Endothelial cell of umbilical vein (primary cell): ENCODE data around the gene CCT8. TPM values are rescaled to one million over a fixed set of nuclear protein-coding genes. Genes with fewer than 3 reads are reported as not detected.

ENCODE experiments used
- BruUV-seq: library from RNA; stranded (reverse); fragments of 400-500 nt; replicated peaks from 2 replicates; lab custom pipeline; 2021; lab: Mats Ljungman, UMichigan
- CTCF ChIA-PET: fragments of 300-600, 350-600 bp; sonication (Branson Sonifier 250); formaldehyde crosslinking; loops from one replicate; lab custom pipeline; 2021; ENCODE audit warnings: antibody characterized with exemption, inconsistent platforms; lab: Charles Lee
- POLR2A ChIA-PET: fragments of 300-600, 350-600 bp; sonication (Branson Sonifier 250); formaldehyde crosslinking; loops from one replicate; lab custom pipeline; 2021; ENCODE audit warnings: antibody characterized with exemption, inconsistent platforms; lab: Charles Lee
- DNase-seq: peaks from one replicate; pipeline ENCODE4 v3.0.0-alpha.2; 2011; ENCODE audit warnings: low read depth, low spot score
- FAIRE-seq: peaks from 2 replicates; lab custom pipeline; 2011; peaks lifted over from hg19 to GRCh38; lab: Jason Lieb, UNC
- H2AFZ ChIP-seq: 2 replicates; pipeline ENCODE4 v1.6.0; 2012; ENCODE audit warnings: low read depth, low read length, control low read depth, inconsistent platforms
- H3K27ac ChIP-seq: 2 replicates; pipeline ENCODE4 v1.5.1; 2011; ENCODE audit warnings: low read depth, mild to moderate bottlenecking, control low read depth, low read length, moderate library complexity; ENCODE audit not compliant: insufficient read depth
- H3K27me3 ChIP-seq, 2 experiments: 2 replicates each; pipeline versions ENCODE4 v1.6.0 to v1.6.1; 2011; ENCODE audit warnings: low read length in 2 of 2, mixed read lengths in 1 of 2; ENCODE audit not compliant: control insufficient read depth in 2 of 2, insufficient read depth in 2 of 2
- H3K36me3 ChIP-seq, 2 experiments: 2 replicates in 1 of 2; 3 replicates in 1 of 2; pipeline ENCODE4 v1.5.1; 2011; ENCODE audit warnings: low read length in 2 of 2, mild to moderate bottlenecking in 1 of 2, moderate library complexity in 1 of 2; ENCODE audit not compliant: control insufficient read depth in 2 of 2, insufficient read depth in 2 of 2; ENCODE audit errors: extremely low read depth in 1 of 2
- H3K4me1 ChIP-seq: 3 replicates; pipeline ENCODE4 v1.5.1; 2011; ENCODE audit warnings: mild to moderate bottlenecking, low read length; ENCODE audit not compliant: control insufficient read depth, insufficient read depth; ENCODE audit errors: extremely low read depth
- H3K4me2 ChIP-seq: 2 replicates; pipeline ENCODE4 v1.6.1; 2011; ENCODE audit warnings: low read length, control low read depth, mixed read lengths; ENCODE audit not compliant: insufficient read depth
- H3K4me3 ChIP-seq, 3 experiments: fragments of 200-600 bp in 1 of 3; sonication (generic), shearing (Covaris generic) in 1 of 3; replicated peaks in 1 of 3; 2 replicates each; pipeline ENCODE4 v1.5.1; 2011 to 2016; ENCODE audit warnings: control low read depth in 3 of 3, low read length in 3 of 3, mild to moderate bottlenecking in 2 of 3, inconsistent platforms in 1 of 3, low read depth in 1 of 3, moderate library complexity in 1 of 3; ENCODE audit not compliant: insufficient read depth in 1 of 3
- H3K79me2 ChIP-seq: 2 replicates; pipeline ENCODE4 v1.6.0; 2012; ENCODE audit warnings: low read length, inconsistent platforms; ENCODE audit not compliant: control insufficient read depth, insufficient read depth
- H3K9ac ChIP-seq: replicated peaks from 2 replicates; pipeline ENCODE3; 2011; ENCODE audit warnings: low read length, control low read depth; ENCODE audit not compliant: insufficient read depth; ENCODE audit errors: extremely low read depth
- H3K9me1 ChIP-seq: replicated peaks from 3 replicates; pipeline ENCODE4 v1.6.0; 2011; ENCODE audit warnings: mild to moderate bottlenecking, low read length; ENCODE audit not compliant: control insufficient read depth, insufficient read depth; ENCODE audit errors: extremely low read depth
- H3K9me3 ChIP-seq: replicated peaks from 2 replicates; pipeline ENCODE4 v1.5.1; 2012; ENCODE audit warnings: low read length, inconsistent platforms; ENCODE audit not compliant: control insufficient read depth, insufficient read depth
- H4K20me1 ChIP-seq: replicated peaks from 2 replicates; pipeline ENCODE3; 2011; ENCODE audit warnings: mild to moderate bottlenecking, low read length; ENCODE audit not compliant: control insufficient read depth, insufficient read depth; ENCODE audit errors: extremely low read depth
- CTCF ChIP-seq, 2 donors: IDR thresholded peaks; 1 replicate in 1 of 2; 2 replicates in 1 of 2; pipeline ENCODE4 v1.5.1; 2011; ENCODE audit warnings: low read length in 2 of 2, mild to moderate bottlenecking in 2 of 2, moderate library complexity in 2 of 2, control low read depth in 1 of 2, inconsistent platforms in 1 of 2, low read depth in 1 of 2; ENCODE audit not compliant: insufficient read depth in 1 of 2; ENCODE audit errors: extremely low read depth in 1 of 2
- EZH2 ChIP-seq: IDR thresholded peaks from 2 replicates; pipeline ENCODE4 v1.6.1; 2012; ENCODE audit warnings: borderline replicate concordance, low read depth, mild to moderate bottlenecking, moderate library complexity, low read length, inconsistent platforms; ENCODE audit not compliant: severe bottlenecking
- FOS ChIP-seq: IDR thresholded peaks from 2 replicates; pipeline ENCODE4 v1.6.1; 2011; ENCODE audit warnings: mild to moderate bottlenecking, low read length, moderate library complexity, borderline replicate concordance; ENCODE audit not compliant: insufficient read depth
- GATA2 ChIP-seq: IDR thresholded peaks from 2 replicates; pipeline ENCODE4 v1.7.0; 2011; ENCODE audit warnings: low read depth, mild to moderate bottlenecking, moderate library complexity, mixed read lengths, low read length; ENCODE audit not compliant: insufficient read length, insufficient read depth
- JUN ChIP-seq: IDR thresholded peaks from 2 replicates; pipeline ENCODE4 v1.6.1; 2011; ENCODE audit warnings: borderline replicate concordance, low read depth; ENCODE audit not compliant: insufficient read length, insufficient read depth
- MAX ChIP-seq: IDR thresholded peaks from 2 replicates; pipeline ENCODE4 v1.6.1; 2011; ENCODE audit not compliant: insufficient read depth, insufficient read length
- MYC ChIP-seq: IDR thresholded peaks from one replicate; pipeline ENCODE4 v1.6.1; 2011; ENCODE audit warnings: mild to moderate bottlenecking, low read depth, low read length
- POLR2A ChIP-seq: IDR thresholded peaks from 2 replicates; pipeline ENCODE4 v1.6.1; 2012; ENCODE audit warnings: low read depth, mild to moderate bottlenecking, control low read depth, low read length
- POLR2AphosphoS5 ChIP-seq: IDR thresholded peaks from 2 replicates; pipeline ENCODE4 v1.6.1; 2012; ENCODE audit warnings: low read depth, mild to moderate bottlenecking, control low read depth, low read length, moderate library complexity; ENCODE audit not compliant: insufficient read depth
- dilution Hi-C: fragments of 300-500 bp; cut with MboI; formaldehyde crosslinking; loops from one replicate; pipeline ENCODE4 v1.15.0; 2019; ENCODE audit warnings: low sequenced_read_pairs; ENCODE audit not compliant: extremely low pct_ligation_motif_present
- intact Hi-C: fragments of 100-400 bp; cut with micrococcal nuclease; formaldehyde crosslinking; loops from one replicate; pipeline ENCODE4 v1.10.0; 2022
- polyA plus RNA-seq, 4 experiments: library from polyadenylated mRNA; depleted of rRNA in 3 of 4; stranded (reverse) in 3 of 4; unstranded in 1 of 4; fragments of >200 nt; gene quantifications; 2 replicates each; pipeline versions ENCODE4 v1.2.1 to v1.2.3, GENCODE V29; 2011 to 2012; ENCODE audit warnings: missing spikeins in 1 of 4
- total RNA-seq: library from RNA; stranded (reverse); gene quantifications from 2 replicates; pipeline ENCODE4 v1.2.3, GENCODE V29; 2021

Gene CCT8
- total and polyA plus RNA-seq, 2 donors (not counting 3 experiments of a cell fraction or from before 2014, with no cell fraction given), result 102 to 212 TPM

- ChIA-PET POLR2A (no interaction called here), CTCF (no interaction called here)
- no peak overlapping the region for H3K4me2 ChIP-seq
- H3K27ac ChIP-seq, result no peak overlapping the region
- dilution Hi-C loops (no loop called here), intact Hi-C loops (no loop called here)
- no peaks in the 10 kb centered on the region for H3K27me3 ChIP-seq
- H3K4me1 ChIP-seq, result no peaks in the 10 kb centered on the region
- no peaks in the 10 kb centered on the region for H3K9me3 ChIP-seq
- no peak overlapping the region for H3K9ac ChIP-seq
- no peak for TF ChIP-seq POLR2A
- no peak for TF ChIP-seq MAX
- TF ChIP-seq MYC, result no peak
- no peak for TF ChIP-seq FOS
- TF ChIP-seq POLR2AphosphoS5, result no peak
- no peak for TF ChIP-seq CTCF (IDR thresholded peaks at IDR 0.05; ENCODE audit: extremely low read depth in 1 of 2, insufficient read depth in 1 of 2, low read depth in 1 of 2, low read length in 2 of 2)
- no peak for TF ChIP-seq EZH2
- no peak for TF ChIP-seq JUN
- no peak for TF ChIP-seq GATA2
- H2AFZ ChIP-seq, result no peak overlapping the region
- no peaks in the 10 kb centered on the region for H4K20me1 ChIP-seq
- FAIRE-seq (no peak), DNase-seq (no peak)
- H3K9me1 ChIP-seq, result no peaks in the 10 kb centered on the region
- BruUV-seq, result no TSS peak
- peaks cover 11% of the 10 kb centered on the region for H3K79me2 ChIP-seq
- H3K4me3 ChIP-seq, result no peak overlapping the region
- H3K36me3 ChIP-seq, result peaks cover 20 to 28% of the 10 kb centered on the region in 2 experiments
Observed at GRCh38 chr21:29033871-29034270, 39.6 kb downstream of the CCT8 start.
